GM21528 (cell line): ENCODE measurements around the gene DNAJB1.
"Not testable (repeated sequence)": the region's sequence is repeated elsewhere in the genome, so short reads cannot be mapped to it uniquely, and the experiment has no call there.

Experiments used
- ATAC-seq: cut with Tn5 transposase; IDR thresholded peaks from one replicate; pipeline ENCODE4 v1.9.1; 2021; ENCODE audit warnings: mild to moderate bottlenecking, moderate library complexity; ENCODE audit not compliant: unreplicated experiment, low FRiP score

The DNAJB1 gene

DNA sequence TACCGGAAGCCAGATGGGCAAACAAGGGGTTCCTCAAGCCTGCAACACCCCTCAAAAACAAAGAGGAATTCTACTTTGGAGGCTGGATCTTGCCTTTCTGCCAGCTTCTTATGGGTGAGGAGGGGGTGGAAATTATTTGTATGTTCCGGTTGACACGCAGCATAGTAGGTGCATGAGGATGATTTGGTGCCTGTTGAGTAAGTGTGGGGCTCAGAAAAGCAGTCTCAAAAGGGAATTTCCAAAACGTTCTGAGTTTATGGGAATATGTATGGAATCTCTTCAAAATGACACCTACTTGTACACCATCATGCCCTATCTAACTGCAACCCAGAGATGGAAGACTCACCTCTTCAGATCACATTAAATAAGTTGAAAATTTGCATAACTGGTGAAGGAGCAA, 8.2 kb upstream of the DNAJB1 start:
- ATAC-seq, result no peak

GRCh38 chr19:14525729-14526128, 7.5 kb upstream of the DNAJB1 start:
- ATAC-seq, result no peak

DNA sequence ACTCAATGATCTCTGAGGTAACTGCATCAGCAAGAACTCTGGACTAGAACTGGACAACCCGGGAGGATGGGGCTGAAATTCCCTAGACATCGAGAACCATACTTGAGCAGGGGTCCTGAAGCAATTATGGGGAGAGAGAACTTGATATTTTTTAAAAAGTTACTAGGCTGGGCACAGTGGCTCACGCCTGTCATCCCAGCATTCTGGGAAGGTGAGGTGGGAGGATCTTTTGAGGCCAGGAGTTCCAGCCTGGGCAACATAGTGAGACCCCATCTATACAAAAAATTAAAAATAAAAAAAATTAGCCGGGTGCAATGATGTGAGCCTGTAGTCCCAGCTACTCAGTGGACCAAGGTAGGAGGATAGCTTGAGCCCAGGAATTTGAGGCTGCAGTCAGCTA, 2.3 kb upstream of the DNAJB1 start:
- no peak for ATAC-seq

- no peak for ATAC-seq
These were observed 1.7 kb upstream of the DNAJB1 start for GRCh38 chr19:14519860-14520407.

DNA sequence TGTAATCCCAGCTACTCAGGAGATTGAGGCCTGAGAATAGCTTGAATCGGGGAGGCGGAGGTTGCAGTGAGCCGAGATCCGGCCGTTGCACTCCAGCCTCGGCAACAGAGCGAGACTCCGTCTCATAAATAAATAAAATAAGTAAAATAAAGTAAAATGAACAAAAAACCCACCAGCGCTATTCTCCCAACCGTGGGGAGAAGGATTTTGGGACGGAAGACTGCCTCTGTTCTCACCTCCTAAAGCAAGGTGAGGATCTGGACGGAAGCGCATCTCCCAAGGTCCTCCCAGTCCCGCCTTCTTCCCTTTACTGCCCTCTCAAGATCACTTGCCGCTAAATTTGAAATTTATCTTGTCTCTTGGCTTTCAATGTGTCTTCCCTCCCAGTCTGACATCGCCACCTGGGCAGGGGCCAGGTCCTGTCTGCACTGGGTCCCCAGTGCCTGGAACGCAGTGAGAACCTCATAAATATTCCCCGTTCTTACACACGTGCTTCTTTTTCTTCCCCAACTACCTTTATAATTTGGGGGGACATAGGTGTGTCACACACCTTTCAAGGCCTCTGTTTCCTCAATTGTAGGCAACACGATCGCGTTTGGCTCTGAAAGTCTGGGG, 1.2 kb upstream of the DNAJB1 start:
- ATAC-seq, result no peak

DNA sequence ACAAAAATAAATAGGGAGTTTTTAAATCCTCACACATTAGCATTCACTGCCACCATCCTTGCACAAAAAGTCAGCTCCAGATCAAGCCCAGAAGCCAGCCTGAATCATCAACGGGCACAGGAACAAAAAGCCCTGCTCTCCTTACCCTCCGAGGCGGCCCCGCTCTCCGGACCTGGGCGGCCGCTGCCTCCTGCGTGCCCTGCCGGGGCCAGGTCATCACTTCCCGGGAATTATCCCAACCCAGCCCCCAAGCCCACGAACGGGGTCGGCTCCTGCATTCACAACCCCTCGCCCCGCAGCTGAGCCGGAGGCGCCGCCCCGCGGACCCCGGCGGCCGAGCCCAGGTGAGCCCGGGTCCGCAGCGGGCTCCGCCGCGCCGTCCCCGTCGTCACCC, 754 bp downstream of the DNAJB1 start:
- no peak for ATAC-seq

GRCh38 chr19:14516746-14517438, 1.3 kb downstream of the DNAJB1 start:
- ATAC-seq, result no peak

- no peak for ATAC-seq
These were observed 2.1 kb downstream of the DNAJB1 start for GRCh38 chr19:14516048-14516534.

DNA sequence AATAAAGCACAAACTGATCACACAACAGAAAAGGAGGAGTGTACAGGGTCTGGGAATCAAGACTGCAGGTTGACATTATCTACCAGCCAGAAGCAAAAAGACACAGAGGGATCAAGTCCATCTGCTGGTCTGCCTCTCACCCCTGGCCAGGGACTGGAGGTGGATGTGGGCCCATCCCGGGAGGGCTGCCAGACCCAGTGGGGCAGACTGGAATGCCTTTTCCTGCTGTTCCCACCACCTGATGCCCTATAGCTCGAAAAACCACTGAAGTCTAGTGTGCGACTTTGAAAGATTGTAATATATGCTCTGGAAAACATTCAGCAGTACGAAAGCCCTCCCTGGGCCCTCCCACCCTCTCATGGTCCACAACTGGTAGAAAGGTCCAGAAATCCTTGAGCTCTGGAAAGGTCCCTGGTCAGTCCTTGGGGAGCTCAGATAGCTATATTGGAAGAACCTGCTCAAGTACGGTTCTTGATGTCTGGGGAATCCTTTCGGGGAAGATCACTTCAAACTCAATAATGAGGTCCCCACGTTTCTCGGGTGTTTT, 2.6 kb downstream of the DNAJB1 start:
- ATAC-seq, result no peak

DNA sequence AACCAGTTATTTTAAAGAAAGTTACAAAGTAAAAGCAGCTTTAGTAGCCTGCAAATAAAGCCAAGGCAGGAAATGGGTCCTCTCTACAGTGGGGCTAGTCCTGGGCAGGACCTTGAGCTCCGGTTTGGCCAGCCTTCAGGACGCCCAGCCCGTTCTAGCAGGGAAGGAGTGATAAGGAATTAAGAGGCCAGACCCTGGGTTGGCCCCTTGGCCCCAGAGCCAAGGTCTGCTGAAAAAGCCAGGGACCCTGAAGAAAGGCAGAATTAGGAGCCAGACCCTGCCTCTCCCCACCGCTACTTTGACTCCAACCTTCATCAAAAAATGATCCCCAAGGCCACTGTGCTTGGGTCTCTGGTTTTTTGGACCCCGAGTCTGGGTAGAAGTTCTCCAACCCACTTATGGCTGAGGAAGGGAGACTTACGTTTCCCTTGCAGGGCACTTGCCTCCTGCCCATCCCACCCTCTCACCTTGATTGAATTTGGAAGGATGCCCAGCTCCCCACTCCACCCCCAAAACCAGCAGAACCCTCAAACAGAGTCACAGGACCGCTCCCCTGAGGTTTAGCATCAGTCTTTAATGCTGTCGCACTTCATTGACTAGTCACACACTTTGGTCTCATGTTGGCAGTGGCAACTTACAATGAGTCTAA, 3.9 kb downstream of the DNAJB1 start:
- no peak for ATAC-seq

- no peak for ATAC-seq
These were observed 5.7 kb downstream of the DNAJB1 start for GRCh38 chr19:14512406-14512961.

GRCh38 chr19:14511229-14511593, 7.0 kb downstream of the DNAJB1 start:
- no peak for ATAC-seq

DNA sequence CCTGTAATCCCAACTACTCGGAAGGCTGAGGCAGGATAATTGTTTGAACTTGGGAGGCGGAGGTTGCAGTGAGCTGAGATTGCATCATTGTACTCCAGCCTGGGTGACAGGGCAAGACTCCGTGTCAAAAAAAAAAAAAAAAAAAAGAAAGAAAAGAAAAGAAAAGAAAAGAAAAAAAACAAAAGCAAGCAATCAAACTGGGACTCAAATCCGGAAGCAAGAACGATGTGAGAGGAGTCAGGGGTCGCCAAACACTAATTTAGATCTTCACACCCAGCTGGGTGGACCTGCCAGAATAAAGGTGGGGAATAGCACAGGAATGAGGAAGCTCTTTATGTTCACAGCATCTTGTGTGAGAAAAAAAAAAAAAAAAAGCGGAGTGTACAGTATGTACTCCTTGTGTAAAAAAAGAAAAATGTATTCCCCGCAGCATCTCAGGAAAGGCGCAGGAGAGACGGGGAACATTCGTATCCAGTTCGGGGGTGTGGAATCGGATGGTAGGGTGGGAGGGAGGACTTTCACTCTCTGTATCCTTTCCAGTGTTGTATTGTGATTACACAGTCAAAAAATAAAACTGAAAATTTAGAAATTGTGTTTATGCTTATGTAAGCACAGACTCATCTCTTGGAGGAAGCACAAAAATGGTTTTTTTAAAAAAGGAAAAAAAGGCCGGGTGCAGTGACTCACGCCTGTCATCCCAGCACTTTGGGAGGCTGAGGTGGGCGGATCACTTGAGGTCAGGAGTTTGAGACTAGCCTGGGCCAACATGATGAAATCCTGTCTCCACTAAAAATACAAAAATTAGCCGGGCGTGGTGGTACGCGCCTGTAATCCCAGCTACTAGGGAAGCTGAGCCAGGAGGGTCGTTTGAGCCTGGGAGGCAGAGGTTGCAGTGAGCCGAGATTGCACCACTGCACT, 7.6 kb downstream of the DNAJB1 start:
- ATAC-seq, result no peak

- no peak for ATAC-seq
These were observed 10.3 kb downstream of the DNAJB1 start for GRCh38 chr19:14507704-14508542.

GRCh38 chr19:14505488-14506239, 12.5 kb downstream of the DNAJB1 start:
- ATAC-seq, result no peak

GRCh38 chr19:14504575-14504974, 13.6 kb downstream of the DNAJB1 start:
- not testable (repeated sequence) for ATAC-seq

DNA sequence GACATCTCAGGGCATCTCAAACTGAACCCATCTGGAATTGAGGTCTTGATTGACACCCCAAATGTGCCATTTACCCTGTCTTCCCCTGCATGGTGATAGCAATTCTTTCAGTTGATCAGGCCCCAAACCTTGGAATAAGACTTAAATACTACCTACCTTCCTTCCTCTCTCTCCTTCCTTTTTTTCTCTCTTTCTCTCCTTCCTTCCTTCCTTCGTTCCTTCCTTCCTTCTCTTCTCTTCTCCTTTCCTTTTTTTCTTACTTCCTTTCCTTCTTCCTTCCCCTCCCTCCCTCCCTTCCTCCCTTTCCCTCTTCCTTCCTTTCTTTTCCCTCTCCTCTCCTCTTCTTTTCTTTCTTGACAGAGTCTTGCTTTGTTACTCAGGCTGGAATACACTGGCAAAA, 14.9 kb downstream of the DNAJB1 start:
- ATAC-seq, result no peak

GRCh38 chr19:14502334-14503092, 15.7 kb downstream of the DNAJB1 start:
- no peak for ATAC-seq
